Activated CD4-positive, alpha-beta T cell treated with anti-CD3 and anti-CD28 coated beads, Interleukin-2, amount 10 ng/mL, durations not matched to agents 24 days and 14 days (primary cell): ENCODE results near the gene DPP4. TPM values are rescaled to one million over a fixed set of nuclear protein-coding genes. Genes with fewer than 3 reads are reported as not detected.

ENCODE experiments used
- DNase-seq: peaks from one replicate; pipeline ENCODE4 v3.0.0; 2022
- H3K27ac Mint-ChIP-seq: one replicate; pipeline ENCODE4 v1.8.0; 2022; ENCODE audit warnings: mild to moderate bottlenecking, mixed read lengths
- H3K27me3 Mint-ChIP-seq: one replicate; pipeline ENCODE4 v1.8.0; 2022; ENCODE audit warnings: mixed read lengths
- H3K36me3 Mint-ChIP-seq: one replicate; pipeline ENCODE4 v1.8.0; 2022; ENCODE audit warnings: low read depth, mild to moderate bottlenecking, mixed read lengths
- H3K4me1 Mint-ChIP-seq: one replicate; pipeline ENCODE4 v1.8.0; 2021; ENCODE audit warnings: mixed read lengths
- H3K4me3 Mint-ChIP-seq: one replicate; pipeline ENCODE4 v1.8.0; 2022; ENCODE audit warnings: mild to moderate bottlenecking, moderate library complexity, mixed read lengths
- H3K9me3 Mint-ChIP-seq: one replicate; pipeline ENCODE4 v1.8.0; 2021; ENCODE audit warnings: mixed read lengths
- intact Hi-C: fragments of 100-400 bp; cut with micrococcal nuclease; formaldehyde crosslinking; loops from one replicate; pipeline ENCODE4 v1.15.1; 2023
- total RNA-seq: library from RNA; stranded (reverse); gene quantifications from 2 replicates; pipeline ENCODE4 v1.2.3, GENCODE V29; 2022

DPP4 gene
- total RNA-seq, 1 donor from 2014 or later, result 65.4 TPM

DNA sequence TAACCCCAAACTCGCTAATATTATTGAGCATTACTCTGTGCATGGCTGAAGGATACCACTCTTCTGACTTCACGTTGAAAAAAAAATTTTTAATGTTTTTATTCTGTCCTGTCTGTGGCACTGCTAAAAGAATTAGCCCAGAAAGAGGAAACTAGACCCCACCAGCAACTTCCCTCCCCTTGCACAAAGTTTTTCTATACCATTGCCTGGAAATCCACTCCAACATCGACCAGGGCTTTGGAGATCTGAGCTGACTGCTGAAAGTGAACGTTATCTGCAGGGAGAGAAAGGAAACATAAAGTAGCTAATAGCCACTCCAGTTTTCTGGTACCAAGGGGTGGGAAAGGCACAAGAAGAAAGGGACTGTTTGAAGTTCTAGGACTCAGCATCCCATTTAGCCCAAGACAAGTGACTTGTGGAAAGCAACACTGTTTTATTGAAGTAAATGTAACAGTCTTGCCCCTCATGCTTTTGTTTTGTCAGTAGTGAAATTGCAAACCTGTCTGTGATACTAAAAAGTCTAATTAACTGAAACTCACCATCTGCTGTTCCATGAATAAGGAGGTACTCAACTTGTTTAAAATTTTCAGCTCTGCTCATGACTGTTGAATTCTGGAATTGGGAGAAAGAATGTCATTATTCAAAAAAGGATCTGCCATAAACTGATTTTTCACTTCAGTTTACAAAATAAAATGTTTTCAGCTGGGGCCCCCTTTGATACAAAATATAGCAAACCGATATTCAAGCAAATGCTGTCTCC lies 79.1 kb downstream of the DPP4 start:
- peak overlapping the region; percentile 79 for H3K4me3 Mint-ChIP-seq

GRCh38 chr2:161992531-161992930 lies 81.5 kb downstream of the DPP4 start:
- H3K36me3 Mint-ChIP-seq, result peaks cover 64% of the 10 kb centered on the region
- H3K9me3 Mint-ChIP-seq, result peaks cover 4% of the 10 kb centered on the region
- no peaks in the 10 kb centered on the region for H3K27me3 Mint-ChIP-seq
- H3K27ac Mint-ChIP-seq, result peak overlapping the region; percentile 98
- DNase-seq, result peak; percentile 90
- peak overlapping the region; percentile 85 for H3K4me3 Mint-ChIP-seq
- H3K4me1 Mint-ChIP-seq, result peaks cover 62% of the 10 kb centered on the region
- intact Hi-C loops, result loop anchor here (1.0 to 5.0 kb wide), 7 partner anchors 14 to 685 kb away; partner anchors contain the start of genes IFIH1 and PSMD14

More for the DNA sequence above, 79.1 kb downstream of the DPP4 start:
- H3K9me3 Mint-ChIP-seq, result no peaks in the 10 kb centered on the region
- DNase-seq, result no peak
- H3K4me1 Mint-ChIP-seq, result peaks cover 67% of the 10 kb centered on the region
- H3K27ac Mint-ChIP-seq, result peak overlapping the region; percentile 92
- H3K27me3 Mint-ChIP-seq, result no peaks in the 10 kb centered on the region
- peaks cover 65% of the 10 kb centered on the region for H3K36me3 Mint-ChIP-seq
- intact Hi-C loops, result loop anchor here (2.0 to 5.0 kb wide), 3 partner anchors 18 to 688 kb away; partner anchors contain the start of genes IFIH1 and PSMD14

DNA sequence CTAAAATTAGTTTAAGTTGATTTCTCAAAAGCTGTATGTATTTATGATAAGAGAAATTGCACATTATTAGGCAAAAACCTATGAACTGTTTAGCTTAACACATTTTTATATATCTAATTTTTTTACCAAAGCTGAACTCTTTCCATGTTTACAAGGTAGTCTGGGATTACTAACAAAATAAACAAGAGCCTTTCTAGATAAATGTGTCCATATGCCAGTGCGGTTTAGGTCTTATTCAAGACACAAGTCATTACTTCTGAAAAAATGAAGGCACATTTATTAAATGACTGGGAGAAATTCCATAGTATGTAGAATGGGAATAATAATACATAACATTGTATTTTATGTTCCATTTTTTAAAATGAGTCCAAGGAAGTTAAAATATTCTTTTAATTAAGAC lies 82.0 kb downstream of the DPP4 start:
- H3K36me3 Mint-ChIP-seq, result peaks cover 63% of the 10 kb centered on the region
- H3K4me1 Mint-ChIP-seq, result peaks cover 59% of the 10 kb centered on the region
- peak overlapping the region; percentile 45 for H3K27ac Mint-ChIP-seq

GRCh38 chr2:161990741-161991140 lies 83.3 kb downstream of the DPP4 start:
- intact Hi-C loops, result loop anchor here (1.0 to 5.0 kb wide), 3 partner anchors 11 to 683 kb away; partner anchors contain the start of genes IFIH1 and PSMD14
- H3K27me3 Mint-ChIP-seq, result no peaks in the 10 kb centered on the region
- peak overlapping the region; percentile 19 for H3K27ac Mint-ChIP-seq
- H3K4me1 Mint-ChIP-seq, result peaks cover 50% of the 10 kb centered on the region
- no peak overlapping the region for H3K4me3 Mint-ChIP-seq
- H3K36me3 Mint-ChIP-seq, result peaks cover 63% of the 10 kb centered on the region
- H3K9me3 Mint-ChIP-seq, result peaks cover 8% of the 10 kb centered on the region
- DNase-seq, result no peak

More for the DNA sequence above, 82.0 kb downstream of the DPP4 start:
- DNase-seq, result no peak
- Mint-ChIP-seq H3K4me3 (no peak overlapping the region), H3K9me3 (peaks cover 4% of the 10 kb centered on the region), H3K27me3 (no peaks in the 10 kb centered on the region)
- intact Hi-C loops, result loop anchor here (1.0 to 5.0 kb wide), 7 partner anchors 14 to 685 kb away; partner anchors contain the start of genes IFIH1 and PSMD14

- intact Hi-C loops, result loop anchor here (1.0 to 5.0 kb wide), 3 partner anchors 11 to 683 kb away; partner anchors contain the start of genes IFIH1 and PSMD14
- no peak overlapping the region for H3K4me3 Mint-ChIP-seq
- peaks cover 56% of the 10 kb centered on the region for H3K36me3 Mint-ChIP-seq
- DNase-seq, result no peak
- peaks cover 43% of the 10 kb centered on the region for H3K4me1 Mint-ChIP-seq
- no peaks in the 10 kb centered on the region for H3K27me3 Mint-ChIP-seq
- H3K27ac Mint-ChIP-seq, result no peak overlapping the region
- H3K9me3 Mint-ChIP-seq, result peaks cover 8% of the 10 kb centered on the region
These were observed 84.0 kb downstream of the DPP4 start for GRCh38 chr2:161990036-161990435.

DNA sequence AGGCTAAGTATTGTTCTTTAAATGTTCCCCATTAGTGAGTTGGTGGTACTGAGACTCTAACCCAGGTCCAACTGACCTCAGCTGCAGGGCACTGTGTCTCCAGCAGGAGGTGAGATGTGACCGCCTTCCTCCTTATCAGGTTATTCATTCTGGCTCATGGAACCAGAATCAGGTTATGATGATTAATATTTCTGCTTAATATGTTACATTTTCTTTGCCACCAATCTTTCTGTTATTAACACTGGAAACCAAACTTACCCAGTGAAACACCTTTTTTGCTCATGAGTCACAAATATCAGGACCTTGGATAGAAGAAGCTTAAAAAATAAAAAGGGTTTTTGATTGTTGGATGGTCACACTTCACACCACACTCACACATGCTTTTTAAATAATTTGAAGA lies 85.4 kb downstream of the DPP4 start:
- H3K4me3 Mint-ChIP-seq, result no peak overlapping the region
- peaks cover 50% of the 10 kb centered on the region for H3K36me3 Mint-ChIP-seq
- H3K4me1 Mint-ChIP-seq, result peaks cover 33% of the 10 kb centered on the region
- no peak overlapping the region for H3K27ac Mint-ChIP-seq
- intact Hi-C loops, result loop anchor here (10.0 kb wide), 1 partner anchor 1504 kb away; no protein-coding TSS in a partner anchor
- no peak for DNase-seq
- H3K9me3 Mint-ChIP-seq, result peaks cover 8% of the 10 kb centered on the region
- no peaks in the 10 kb centered on the region for H3K27me3 Mint-ChIP-seq

DNA sequence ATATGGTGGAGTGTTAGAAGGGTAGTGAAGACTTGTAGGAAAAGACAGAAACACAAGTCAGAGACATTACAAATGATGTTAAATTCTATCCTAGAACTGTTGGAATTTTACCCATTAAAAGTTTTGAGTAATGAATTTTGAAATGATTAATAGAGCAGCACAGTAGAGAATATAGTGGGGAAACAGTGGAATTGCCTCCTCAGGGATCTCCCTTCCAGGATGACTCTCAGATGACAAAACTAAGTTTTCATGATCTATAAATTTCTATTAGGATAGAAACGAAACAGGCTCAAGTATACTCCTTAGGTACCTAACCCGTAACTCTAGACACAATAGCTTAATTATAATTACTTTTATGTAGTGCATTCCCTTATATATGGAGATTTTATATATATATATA lies 86.7 kb downstream of the DPP4 start:
- DNase-seq, result no peak
- Mint-ChIP-seq H3K27me3 (no peaks in the 10 kb centered on the region), H3K9me3 (peaks cover 10% of the 10 kb centered on the region), H3K36me3 (peaks cover 46% of the 10 kb centered on the region), H3K4me3 (no peak overlapping the region), H3K4me1 (peaks cover 33% of the 10 kb centered on the region), H3K27ac (no peak overlapping the region)
- intact Hi-C loops, result loop anchor here (10.0 kb wide), 1 partner anchor 1503 kb away; no protein-coding TSS in a partner anchor

- no peaks in the 10 kb centered on the region for H3K27me3 Mint-ChIP-seq
- H3K36me3 Mint-ChIP-seq, result peaks cover 40% of the 10 kb centered on the region
- no peak overlapping the region for H3K27ac Mint-ChIP-seq
- peaks cover 15% of the 10 kb centered on the region for H3K9me3 Mint-ChIP-seq
- peaks cover 43% of the 10 kb centered on the region for H3K4me1 Mint-ChIP-seq
- H3K4me3 Mint-ChIP-seq, result no peak overlapping the region
- DNase-seq, result peak; percentile 28
- intact Hi-C loops, result loop anchor here (10.0 kb wide), 1 partner anchor 1499 kb away; no protein-coding TSS in a partner anchor
These were observed 90.1 kb downstream of the DPP4 start for GRCh38 chr2:161983866-161984265.

DNA sequence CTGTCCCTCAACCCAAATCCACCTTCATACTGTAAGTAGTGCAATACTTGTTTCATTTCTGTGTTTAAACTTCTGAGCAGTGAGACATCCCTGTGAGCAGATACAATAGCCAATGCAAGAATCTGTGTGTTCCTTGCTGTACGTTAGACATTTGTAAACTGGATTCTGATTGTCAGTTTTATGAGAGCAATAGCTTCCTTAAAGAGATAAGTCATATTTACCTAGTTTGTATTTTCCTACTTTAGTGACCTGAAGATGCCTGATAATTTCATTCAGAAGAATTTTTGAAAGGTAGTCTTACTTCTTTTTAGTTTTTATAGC lies 90.7 kb downstream of the DPP4 start:
- intact Hi-C loops, result loop anchor here (10.0 kb wide), 1 partner anchor 1498 kb away; no protein-coding TSS in a partner anchor
- Mint-ChIP-seq H3K4me3 (no peak overlapping the region), H3K27me3 (no peaks in the 10 kb centered on the region), H3K27ac (no peak overlapping the region), H3K4me1 (peaks cover 42% of the 10 kb centered on the region), H3K9me3 (peaks cover 15% of the 10 kb centered on the region), H3K36me3 (peaks cover 36% of the 10 kb centered on the region)
- DNase-seq, result peak; percentile 47

- H3K27me3 Mint-ChIP-seq, result no peaks in the 10 kb centered on the region
- intact Hi-C loops, result loop anchor here (10.0 kb wide), 1 partner anchor 1498 kb away; no protein-coding TSS in a partner anchor
- peaks cover 15% of the 10 kb centered on the region for H3K9me3 Mint-ChIP-seq
- H3K4me3 Mint-ChIP-seq, result no peak overlapping the region
- H3K27ac Mint-ChIP-seq, result peak overlapping the region; percentile 12
- no peak for DNase-seq
- H3K36me3 Mint-ChIP-seq, result peaks cover 31% of the 10 kb centered on the region
- H3K4me1 Mint-ChIP-seq, result peaks cover 39% of the 10 kb centered on the region
These were observed 91.3 kb downstream of the DPP4 start for GRCh38 chr2:161982548-161983330.

DNA sequence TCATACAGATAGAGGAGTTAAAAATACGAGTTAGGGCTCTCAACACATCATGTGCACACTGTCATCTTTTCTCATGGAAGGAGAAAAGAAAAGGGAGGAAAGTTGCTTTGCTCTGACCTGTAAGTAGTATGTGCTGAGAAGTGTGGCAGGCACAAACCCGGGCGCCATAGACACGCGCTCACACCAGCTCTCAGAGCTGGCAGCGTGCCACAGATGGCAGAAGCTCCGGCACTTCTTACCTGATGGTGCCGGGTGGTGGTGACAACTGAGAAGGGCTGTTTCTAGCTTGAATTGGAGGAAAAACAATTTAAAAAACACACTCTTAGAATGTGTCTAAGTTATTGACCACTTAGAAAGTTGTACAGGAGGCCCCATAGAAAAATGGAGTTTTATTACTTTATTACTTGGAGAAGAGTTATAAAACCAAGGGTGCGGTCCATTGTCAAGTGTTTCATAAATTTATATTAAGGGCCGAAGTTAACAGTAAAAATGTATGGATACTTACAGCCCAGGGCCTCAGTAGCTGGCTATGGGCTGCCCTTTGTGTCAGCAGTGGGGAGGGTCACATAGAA lies 92.2 kb downstream of the DPP4 start:
- H3K9me3 Mint-ChIP-seq, result peaks cover 19% of the 10 kb centered on the region
- DNase-seq, result no peak
- H3K4me3 Mint-ChIP-seq, result no peak overlapping the region
- H3K36me3 Mint-ChIP-seq, result peaks cover 31% of the 10 kb centered on the region
- peaks cover 46% of the 10 kb centered on the region for H3K4me1 Mint-ChIP-seq
- H3K27me3 Mint-ChIP-seq, result no peaks in the 10 kb centered on the region
- intact Hi-C loops, result loop anchor here (2.0 to 10.0 kb wide), 2 partner anchors 15 to 1497 kb away; no protein-coding TSS in a partner anchor
- peak overlapping the region; percentile 78 for H3K27ac Mint-ChIP-seq

GRCh38 chr2:161980976-161981375 lies 93.0 kb downstream of the DPP4 start:
- Mint-ChIP-seq H3K36me3 (peaks cover 30% of the 10 kb centered on the region), H3K27me3 (no peaks in the 10 kb centered on the region), H3K4me3 (no peak overlapping the region), H3K27ac (peak overlapping the region; percentile 78), H3K9me3 (peaks cover 20% of the 10 kb centered on the region), H3K4me1 (peaks cover 49% of the 10 kb centered on the region)
- intact Hi-C loops, result loop anchor here (2.0 to 10.0 kb wide), 2 partner anchors 14 to 1496 kb away; no protein-coding TSS in a partner anchor
- no peak for DNase-seq

- Mint-ChIP-seq H3K36me3 (peaks cover 34% of the 10 kb centered on the region), H3K4me3 (peak overlapping the region; percentile 5), H3K4me1 (peaks cover 59% of the 10 kb centered on the region), H3K9me3 (peaks cover 26% of the 10 kb centered on the region), H3K27me3 (no peaks in the 10 kb centered on the region), H3K27ac (peak overlapping the region; percentile 80)
- intact Hi-C loops, result loop anchor here (1.0 kb wide), 2 partner anchors 11 to 23 kb away; no protein-coding TSS in a partner anchor
- DNase-seq, result peak; percentile 55
These were observed 94.5 kb downstream of the DPP4 start for GRCh38 chr2:161979490-161979889.
